Astrocyte of the spinal cord (primary cell): ENCODE results near the gene DCTN2.

Source experiments
- DNase-seq: peaks from one replicate; pipeline ENCODE4 v3.0.0; 2011; ENCODE audit warnings: low read depth, low spot score
- H3K4me3 ChIP-seq: 2 replicates; pipeline ENCODE4 v1.5.1; 2011; ENCODE audit warnings: low read depth, mild to moderate bottlenecking, low read length, moderate library complexity
- in situ Hi-C: cut with HindIII; loops from 2 replicates; pipeline ENCODE4 v1.10.0; 2017; ENCODE audit warnings: low sequenced_read_pairs
- TF ChIP-seq, protein P1 (sequence below): IDR thresholded peaks from 2 replicates; pipeline ENCODE4 v1.5.1; 2012; ENCODE audit warnings: low read depth, mild to moderate bottlenecking, low read length, inconsistent platforms

Gene DCTN2

DNA sequence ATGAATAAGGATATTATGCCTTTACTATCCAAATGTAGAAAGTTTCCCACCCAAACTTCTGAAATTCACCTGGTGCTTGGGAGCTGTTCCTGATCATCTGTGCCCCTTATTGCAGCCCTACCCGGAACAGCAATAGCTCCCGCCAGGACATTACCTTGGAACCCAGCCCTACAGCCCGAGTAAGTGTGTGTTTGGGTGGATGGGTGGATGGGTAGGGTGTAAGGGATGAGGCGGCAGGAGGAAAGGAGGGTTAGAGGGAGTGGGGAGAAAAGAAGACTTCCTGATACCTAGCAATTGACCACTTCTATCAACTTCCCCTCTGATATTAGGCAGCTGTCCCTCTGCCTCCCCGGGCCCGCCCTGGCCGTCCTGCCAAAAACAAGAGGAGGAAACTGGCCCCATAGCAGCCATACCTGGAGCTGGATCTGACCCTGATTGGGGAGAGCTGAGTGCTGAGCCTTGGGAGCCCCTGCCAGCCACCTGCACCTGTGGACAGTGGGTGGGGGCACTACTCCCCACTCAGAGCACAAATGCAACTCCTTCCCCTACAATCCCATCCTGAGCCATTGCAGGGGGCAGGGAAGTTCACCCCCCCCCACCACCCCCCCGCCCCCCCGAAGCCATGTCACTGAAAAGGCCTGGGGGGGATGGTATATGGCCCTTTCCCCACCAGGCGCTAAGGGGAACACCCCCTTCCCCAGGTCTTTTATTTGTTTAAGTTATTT, 18.0 kb downstream of the DCTN2 start:
- no peak for DNase-seq
- no peak overlapping the region for H3K4me3 ChIP-seq
- TF ChIP-seq, protein P1, sequence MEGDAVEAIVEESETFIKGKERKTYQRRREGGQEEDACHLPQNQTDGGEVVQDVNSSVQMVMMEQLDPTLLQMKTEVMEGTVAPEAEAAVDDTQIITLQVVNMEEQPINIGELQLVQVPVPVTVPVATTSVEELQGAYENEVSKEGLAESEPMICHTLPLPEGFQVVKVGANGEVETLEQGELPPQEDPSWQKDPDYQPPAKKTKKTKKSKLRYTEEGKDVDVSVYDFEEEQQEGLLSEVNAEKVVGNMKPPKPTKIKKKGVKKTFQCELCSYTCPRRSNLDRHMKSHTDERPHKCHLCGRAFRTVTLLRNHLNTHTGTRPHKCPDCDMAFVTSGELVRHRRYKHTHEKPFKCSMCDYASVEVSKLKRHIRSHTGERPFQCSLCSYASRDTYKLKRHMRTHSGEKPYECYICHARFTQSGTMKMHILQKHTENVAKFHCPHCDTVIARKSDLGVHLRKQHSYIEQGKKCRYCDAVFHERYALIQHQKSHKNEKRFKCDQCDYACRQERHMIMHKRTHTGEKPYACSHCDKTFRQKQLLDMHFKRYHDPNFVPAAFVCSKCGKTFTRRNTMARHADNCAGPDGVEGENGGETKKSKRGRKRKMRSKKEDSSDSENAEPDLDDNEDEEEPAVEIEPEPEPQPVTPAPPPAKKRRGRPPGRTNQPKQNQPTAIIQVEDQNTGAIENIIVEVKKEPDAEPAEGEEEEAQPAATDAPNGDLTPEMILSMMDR: no peak
- in situ Hi-C loops: no loop called here

DNA sequence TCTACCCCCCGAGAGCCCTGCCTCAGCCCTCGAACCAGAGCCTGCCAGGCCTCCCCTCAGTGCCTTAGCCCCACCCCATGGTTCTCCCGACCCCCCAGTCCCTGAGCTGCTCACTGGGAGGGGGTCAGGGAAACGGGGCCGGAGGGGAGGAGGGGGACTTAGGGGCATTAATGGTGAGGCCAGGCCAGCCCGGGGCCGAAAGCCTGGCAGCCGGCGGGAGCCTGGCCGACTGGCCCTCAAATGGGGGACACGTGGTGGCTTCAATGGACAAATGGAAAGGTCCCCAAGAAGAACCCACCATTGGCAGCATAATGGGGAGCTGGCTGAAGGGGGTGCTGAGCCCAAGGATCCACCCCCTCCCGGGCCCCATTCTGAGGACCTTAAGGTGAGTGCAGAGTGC, 18.8 kb downstream of the DCTN2 start:
- in situ Hi-C loops: no loop called here

DNA sequence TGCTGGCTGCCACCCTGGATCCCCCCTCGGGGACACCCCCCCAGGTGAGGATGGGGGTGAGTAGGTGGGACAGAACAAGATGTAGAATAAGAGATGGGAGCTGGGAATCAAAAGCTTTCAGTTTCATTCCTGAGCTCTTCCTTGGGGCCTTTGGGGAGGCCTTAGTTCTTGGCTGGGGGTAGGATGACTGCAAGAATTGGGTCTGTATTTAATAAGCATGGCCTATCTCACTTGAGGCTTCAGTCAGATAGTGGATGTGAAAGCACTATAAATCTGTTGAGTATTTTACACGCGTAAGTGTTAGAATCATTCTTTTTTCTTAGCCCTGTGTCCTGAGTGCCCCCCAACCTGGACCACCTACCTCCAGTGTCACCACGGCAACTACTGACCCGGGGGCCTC, 19.8 kb downstream of the DCTN2 start:
- H3K4me3 ChIP-seq: no peak overlapping the region
- no peak for DNase-seq
- in situ Hi-C loops: no loop called here
- TF ChIP-seq, protein P1: no peak

More for the DNA sequence above, 18.8 kb downstream of the DCTN2 start:
- DNase-seq: no peak
- H3K4me3 ChIP-seq: no peak overlapping the region
- TF ChIP-seq, protein P1: no peak

DNA sequence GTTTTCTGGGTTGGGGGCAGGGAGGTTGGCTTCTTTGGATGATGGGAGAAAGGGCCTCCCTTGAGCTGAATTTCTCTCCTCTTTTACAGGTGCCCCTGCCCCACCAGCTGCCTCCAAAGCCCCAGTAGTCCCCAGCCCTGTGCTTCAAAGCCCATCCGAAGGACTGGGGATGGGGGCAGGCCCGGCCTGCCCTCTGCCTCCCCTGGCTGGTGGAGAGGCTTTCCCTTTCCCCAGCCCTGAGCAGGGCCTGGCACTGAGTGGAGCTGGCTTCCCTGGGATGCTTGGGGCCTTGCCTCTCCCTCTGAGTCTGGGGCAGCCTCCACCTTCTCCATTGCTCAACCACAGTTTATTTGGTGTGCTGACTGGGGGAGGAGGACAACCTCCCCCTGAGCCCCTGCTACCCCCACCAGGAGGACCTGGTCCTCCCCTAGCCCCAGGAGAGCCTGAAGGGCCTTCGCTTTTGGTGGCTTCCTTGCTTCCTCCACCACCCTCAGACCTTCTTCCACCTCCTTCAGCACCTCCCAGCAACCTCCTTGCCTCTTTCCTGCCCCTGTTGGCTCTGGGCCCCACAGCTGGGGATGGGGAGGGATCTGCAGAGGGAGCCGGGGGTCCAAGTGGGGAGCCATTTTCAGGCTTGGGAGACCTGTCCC, 20.4 kb downstream of the DCTN2 start:
- TF ChIP-seq, protein P1: no peak
- in situ Hi-C loops: no loop called here
- DNase-seq: no peak
- H3K4me3 ChIP-seq: no peak overlapping the region

DNA sequence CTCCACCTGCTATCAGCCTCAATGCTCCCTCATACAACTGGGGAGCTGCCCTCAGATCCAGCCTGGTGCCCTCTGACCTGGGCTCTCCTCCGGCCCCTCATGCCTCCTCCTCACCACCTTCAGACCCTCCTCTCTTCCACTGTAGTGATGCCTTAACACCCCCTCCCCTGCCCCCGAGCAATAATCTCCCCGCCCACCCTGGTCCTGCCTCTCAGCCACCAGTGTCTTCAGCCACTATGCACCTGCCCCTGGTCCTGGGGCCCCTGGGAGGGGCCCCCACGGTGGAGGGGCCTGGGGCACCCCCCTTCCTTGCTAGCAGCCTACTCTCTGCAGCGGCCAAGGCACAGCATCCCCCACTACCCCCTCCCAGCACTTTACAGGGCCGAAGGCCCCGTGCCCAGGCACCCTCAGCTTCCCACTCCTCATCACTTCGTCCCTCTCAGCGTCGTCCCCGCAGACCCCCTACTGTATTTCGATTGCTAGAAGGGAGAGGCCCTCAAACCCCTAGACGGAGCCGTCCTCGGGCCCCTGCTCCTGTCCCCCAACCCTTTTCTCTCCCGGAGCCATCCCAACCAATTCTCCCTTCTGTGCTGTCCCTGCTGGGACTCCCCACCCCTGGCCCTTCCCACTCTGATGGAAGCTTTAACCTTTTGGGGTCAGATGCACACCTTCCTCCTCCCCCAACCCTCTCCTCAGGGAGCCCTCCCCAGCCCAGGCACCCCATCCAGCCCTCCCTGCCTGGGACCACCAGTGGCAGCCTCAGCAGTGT, 21.2 kb downstream of the DCTN2 start:
- DNase-seq: no peak
- in situ Hi-C loops: no loop called here
- H3K4me3 ChIP-seq: no peak overlapping the region
- TF ChIP-seq, protein P1: no peak

- TF ChIP-seq, protein P1: no peak
- no peak overlapping the region for H3K4me3 ChIP-seq
- in situ Hi-C loops: no loop called here
- DNase-seq: no peak
Observed at GRCh38 chr12:57524814-57525614, 22.0 kb downstream of the DCTN2 start.
